Epithelial cell of esophagus (primary cell): ENCODE measurements around the gene TANC1.

Experiments used
- DNase-seq: peaks from one replicate; pipeline ENCODE4 v3.0.0; 2010; ENCODE audit warnings: low read depth
- H3K4me3 ChIP-seq: 2 replicates; pipeline ENCODE4 v1.5.1; 2011; ENCODE audit warnings: mild to moderate bottlenecking, low read length, control low read depth
- CTCF ChIP-seq: IDR thresholded peaks from 2 replicates; pipeline ENCODE4 v1.5.1; 2011; ENCODE audit warnings: low read depth, mild to moderate bottlenecking, low read length, control low read depth, inconsistent platforms; ENCODE audit not compliant: insufficient read depth; ENCODE audit errors: missing control alignments

Gene TANC1

DNA sequence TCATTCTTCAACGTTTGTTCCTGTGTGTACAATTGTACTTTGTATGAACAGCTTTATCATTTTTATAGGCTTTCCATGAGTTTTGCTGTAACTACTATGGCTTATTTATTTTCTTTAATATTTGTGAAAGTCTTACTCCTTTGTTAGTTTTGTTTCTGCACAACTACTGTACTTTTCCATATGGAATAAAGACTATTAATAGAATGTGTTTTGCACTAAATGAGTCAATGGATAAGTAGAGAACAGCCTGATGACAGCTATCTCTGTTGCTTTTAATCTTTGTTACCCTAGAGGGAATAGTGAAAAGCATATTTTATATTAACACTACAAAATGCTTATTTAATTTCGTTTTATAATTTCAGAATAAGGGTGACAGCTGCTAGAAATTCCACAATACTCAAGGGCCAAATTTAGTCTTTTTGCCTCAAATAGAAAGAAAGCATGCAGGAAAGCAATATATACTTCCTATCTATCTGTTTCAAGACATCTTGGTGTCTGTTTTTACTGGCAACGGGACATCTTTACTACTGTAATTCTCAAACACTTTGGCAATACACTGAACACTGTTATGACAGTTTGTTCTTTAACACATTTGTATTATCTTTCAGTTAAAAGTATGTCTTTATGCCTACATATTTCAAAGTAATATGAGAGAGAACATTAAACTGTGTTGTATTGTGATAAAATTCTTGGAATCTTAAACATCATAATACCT lies 264.2 kb downstream of the TANC1 start:
- no peak for DNase-seq
- no peak for TF ChIP-seq CTCF
- H3K4me3 ChIP-seq, result no peak overlapping the region

DNA sequence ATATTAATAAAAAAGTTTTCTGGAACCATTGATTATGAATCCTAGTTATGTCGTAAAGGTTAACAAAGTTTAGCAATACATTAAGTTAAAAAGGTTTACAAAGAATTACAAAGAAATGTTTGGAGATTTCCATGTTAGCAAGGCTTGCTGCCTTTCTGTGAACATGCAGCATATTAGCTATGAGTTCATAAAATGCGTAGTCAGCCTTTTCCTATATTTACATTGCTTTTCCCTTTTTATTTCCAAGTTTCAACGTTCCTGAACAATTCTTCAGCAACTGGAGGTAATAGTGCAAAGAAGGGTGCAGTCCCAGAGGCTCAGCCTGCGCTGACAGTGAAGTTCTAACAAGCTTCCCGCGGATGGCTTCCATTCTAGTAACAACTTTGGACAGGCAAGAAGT lies 266.4 kb downstream of the TANC1 start:
- TF ChIP-seq CTCF, result no peak

DNA sequence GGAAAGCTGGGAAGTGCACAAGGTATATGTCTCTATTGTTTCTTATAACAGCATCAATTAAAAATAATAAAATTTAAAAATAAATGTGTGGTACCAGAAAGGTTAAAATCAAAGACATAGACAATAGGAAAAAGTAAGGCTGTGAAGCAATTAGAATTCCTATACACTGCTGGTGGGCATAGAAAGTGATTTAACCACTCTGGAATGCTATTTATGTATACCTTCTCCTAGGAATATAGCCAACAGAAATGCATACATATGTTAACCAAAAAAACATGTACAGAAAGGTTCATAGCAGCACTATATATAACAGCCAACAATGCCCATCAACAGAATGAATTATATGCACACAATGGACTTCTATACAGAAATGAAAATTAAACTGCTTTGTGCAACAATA lies 275.1 kb downstream of the TANC1 start:
- no peak overlapping the region for H3K4me3 ChIP-seq
- peak; percentile 27 for DNase-seq
- no peak for TF ChIP-seq CTCF

More for the DNA sequence above, 266.4 kb downstream of the TANC1 start:
- no peak for DNase-seq
- no peak overlapping the region for H3K4me3 ChIP-seq

GRCh38 chr2:159246325-159246988 lies 278.0 kb downstream of the TANC1 start:
- H3K4me3 ChIP-seq, result no peak overlapping the region
- no peak for TF ChIP-seq CTCF
- no peak for DNase-seq

GRCh38 chr2:159249990-159250715 lies 281.7 kb downstream of the TANC1 start:
- H3K4me3 ChIP-seq, result no peak overlapping the region
- no peak for TF ChIP-seq CTCF
- peak; percentile 94 for DNase-seq

GRCh38 chr2:159251296-159252173 lies 283.1 kb downstream of the TANC1 start:
- H3K4me3 ChIP-seq, result no peak overlapping the region

More at GRCh38 chr2:159251296-159252173, 283.1 kb downstream of the TANC1 start:
- DNase-seq, result no peak
- TF ChIP-seq CTCF, result no peak
